H1 (cell line): ENCODE measurements around the gene OR2T12. TPM values are rescaled to one million over a fixed set of nuclear protein-coding genes. Genes with fewer than 3 reads are reported as not detected.

Experiments
- CBX5 ChIP-seq: fragments of 300-800, 300-1000 bp; sonication (generic); IDR thresholded peaks from 2 replicates; pipeline ENCODE4 v1.7.1; 2016; ENCODE audit warnings: antibody characterized with exemption, low read length, low read depth
- CEBPB ChIP-seq: IDR thresholded peaks from 2 replicates; pipeline ENCODE4 v1.6.1; 2012; ENCODE audit warnings: low read depth, low read length
- EP300 ChIP-seq, 2 experiments: IDR thresholded peaks; 1 replicate in 1 of 2; 2 replicates in 1 of 2; pipeline ENCODE4 v1.6.1; 2011 to 2012; ENCODE audit warnings: low read depth in 2 of 2, low read length in 2 of 2, mild to moderate bottlenecking in 2 of 2, borderline replicate concordance in 1 of 2, inconsistent platforms in 1 of 2, moderate library complexity in 1 of 2
- RAD21 ChIP-seq, 2 experiments: IDR thresholded peaks in 1 of 2; conservative IDR thresholded peaks in 1 of 2; 2 replicates each; pipeline ENCODE4 v1.6.1; 2011; ENCODE audit warnings: low read depth in 2 of 2, low read length in 2 of 2, improper control_type of control experiment in 1 of 2, inconsistent platforms in 1 of 2, mild to moderate bottlenecking in 1 of 2, moderate library complexity in 1 of 2
- SP2 ChIP-seq: IDR thresholded peaks from 2 replicates; pipeline ENCODE4 v1.6.1; 2012; ENCODE audit warnings: mild to moderate bottlenecking, low read length, inconsistent platforms
- TCF12 ChIP-seq: IDR thresholded peaks from 2 replicates; pipeline ENCODE4 v1.6.1; 2011; ENCODE audit warnings: low read depth, mild to moderate bottlenecking, low read length
- YY1 ChIP-seq: IDR thresholded peaks from 2 replicates; pipeline ENCODE4 v1.6.1; 2011; ENCODE audit warnings: low read depth, mild to moderate bottlenecking, low read length
- polyA plus RNA-seq, 7 experiments: library from polyadenylated mRNA; depleted of rRNA in 3 of 7; stranded (reverse) in 5 of 7; unstranded in 2 of 7; fragments of >200 nt in 5 of 7; fragments of 200-250 nt in 2 of 7; gene quantifications; 1 replicate in 5 of 7; 2 replicates in 1 of 7; 4 replicates in 1 of 7; pipeline versions ENCODE4 v1.2.1 to v1.2.3, GENCODE V29; 2011 to 2013; ENCODE audit warnings: missing spikeins in 2 of 7, mixed read lengths in 2 of 7
- total RNA-seq: library from RNA; stranded (reverse); fragmentation: NEBNext Ultra II Directional; extraction: Animal tissue kit (Norgen Biotek cat#: 25700); gene quantifications from 2 replicates; pipeline ENCODE4 v1.2.1, GENCODE V29; 2021
- TF ChIP-seq, protein P1 (sequence below), 3 experiments: IDR thresholded peaks; 1 replicate in 2 of 3; 2 replicates in 1 of 3; pipeline versions ENCODE4 v1.5.1 to v1.6.1; 2011; ENCODE audit warnings: low read length in 3 of 3, mild to moderate bottlenecking in 3 of 3, inconsistent platforms in 2 of 3, low read depth in 1 of 3, moderate library complexity in 1 of 3; ENCODE audit not compliant: insufficient read depth in 1 of 3; ENCODE audit errors: control extremely low read depth in 1 of 3

Gene OR2T12
- total and polyA plus RNA-seq, 2 of the 8 experiments (the other 6 are each of a cell fraction or from before 2014, with no cell fraction given): not detected

DNA sequence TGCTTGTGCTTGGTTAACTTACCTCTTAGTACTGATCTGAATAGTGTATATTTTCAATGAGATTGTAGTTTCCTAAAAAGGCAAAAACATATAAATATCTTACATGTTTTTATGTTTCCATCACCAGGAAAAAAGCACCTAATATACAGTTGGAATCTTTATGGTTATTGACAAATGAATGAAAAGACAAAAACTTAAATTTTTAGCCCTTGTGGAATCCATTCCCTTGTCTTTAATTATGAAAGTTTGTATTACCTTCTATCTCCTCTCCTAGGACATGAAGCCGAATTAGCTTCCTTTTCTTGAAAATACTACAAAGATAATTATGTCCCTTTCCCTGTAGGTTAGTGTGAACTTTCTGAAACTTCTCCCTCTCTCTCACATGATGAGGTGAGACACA is at the start of gene OR2T12 (continued):
- TF ChIP-seq, protein P1, sequence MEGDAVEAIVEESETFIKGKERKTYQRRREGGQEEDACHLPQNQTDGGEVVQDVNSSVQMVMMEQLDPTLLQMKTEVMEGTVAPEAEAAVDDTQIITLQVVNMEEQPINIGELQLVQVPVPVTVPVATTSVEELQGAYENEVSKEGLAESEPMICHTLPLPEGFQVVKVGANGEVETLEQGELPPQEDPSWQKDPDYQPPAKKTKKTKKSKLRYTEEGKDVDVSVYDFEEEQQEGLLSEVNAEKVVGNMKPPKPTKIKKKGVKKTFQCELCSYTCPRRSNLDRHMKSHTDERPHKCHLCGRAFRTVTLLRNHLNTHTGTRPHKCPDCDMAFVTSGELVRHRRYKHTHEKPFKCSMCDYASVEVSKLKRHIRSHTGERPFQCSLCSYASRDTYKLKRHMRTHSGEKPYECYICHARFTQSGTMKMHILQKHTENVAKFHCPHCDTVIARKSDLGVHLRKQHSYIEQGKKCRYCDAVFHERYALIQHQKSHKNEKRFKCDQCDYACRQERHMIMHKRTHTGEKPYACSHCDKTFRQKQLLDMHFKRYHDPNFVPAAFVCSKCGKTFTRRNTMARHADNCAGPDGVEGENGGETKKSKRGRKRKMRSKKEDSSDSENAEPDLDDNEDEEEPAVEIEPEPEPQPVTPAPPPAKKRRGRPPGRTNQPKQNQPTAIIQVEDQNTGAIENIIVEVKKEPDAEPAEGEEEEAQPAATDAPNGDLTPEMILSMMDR (IDR thresholded peaks at IDR 0.05; ENCODE audit: control extremely low read depth in 1 of 3, insufficient read depth in 1 of 3, low read depth in 1 of 3, low read length in 3 of 3): no peak
- no peak for TF ChIP-seq EP300 (IDR thresholded peaks at IDR 0.05; ENCODE audit: borderline replicate concordance in 1 of 2, low read depth in 2 of 2, low read length in 2 of 2)
- TF ChIP-seq RAD21 (IDR thresholded peaks at IDR 0.05 in 1 of 2, conservative IDR thresholded peaks at IDR 0.05 in 1 of 2; ENCODE audit: low read depth in 2 of 2, low read length in 2 of 2): no peak
- TF ChIP-seq SP2: no peak
- TF ChIP-seq TCF12: no peak
- TF ChIP-seq YY1: no peak
- no peak for TF ChIP-seq CBX5
- TF ChIP-seq CEBPB: no peak
